Activated CD4-positive, alpha-beta memory T cell treated with anti-CD3 and anti-CD28 coated beads for 36 hours (primary cell): ENCODE data around the gene MRPS9. TPM values are rescaled to one million over a fixed set of nuclear protein-coding genes. Genes with fewer than 3 reads are reported as not detected.

Experiments used
- CTCF ChIA-PET: fragments of 350-600 bp; sonication (Branson Sonifier 250); formaldehyde crosslinking; loops from one replicate; lab custom pipeline; 2021; ENCODE audit warnings: antibody characterized with exemption, inconsistent platforms; lab: Charles Lee
- POLR2A ChIA-PET: fragments of 350-600 bp; sonication (Branson Sonifier 250); formaldehyde crosslinking; loops from one replicate; lab custom pipeline; 2021; ENCODE audit warnings: antibody characterized with exemption; lab: Charles Lee
- DNase-seq: peaks from one replicate; pipeline ENCODE4 v3.0.0-alpha.2; 2020
- H3K27ac Mint-ChIP-seq: one replicate; pipeline ENCODE4 v1.8.0; 2021; ENCODE audit warnings: mixed read lengths
- H3K27me3 Mint-ChIP-seq: one replicate; pipeline ENCODE4 v1.8.0; 2021; ENCODE audit warnings: mixed read lengths
- H3K36me3 Mint-ChIP-seq: one replicate; pipeline ENCODE4 v1.8.0; 2021; ENCODE audit warnings: mixed read lengths
- H3K4me1 Mint-ChIP-seq: one replicate; pipeline ENCODE4 v1.8.0; 2021; ENCODE audit warnings: low read depth, mixed read lengths
- H3K4me3 Mint-ChIP-seq: one replicate; pipeline ENCODE4 v1.8.0; 2021; ENCODE audit warnings: mild to moderate bottlenecking, mixed read lengths
- H3K9me3 Mint-ChIP-seq: one replicate; pipeline ENCODE4 v1.8.0; 2021; ENCODE audit warnings: mixed read lengths
- intact Hi-C: fragments of 100-400 bp; cut with micrococcal nuclease; formaldehyde crosslinking; loops from one replicate; pipeline ENCODE4 v1.15.1; 2023
- total RNA-seq, 2 experiments: library from RNA; stranded (reverse); gene quantifications; one replicate each; pipeline ENCODE4 v1.2.3, GENCODE V29; 2021

Gene MRPS9
- total RNA-seq: 10 to 100 TPM; 38.2 to 39.3 TPM

DNA sequence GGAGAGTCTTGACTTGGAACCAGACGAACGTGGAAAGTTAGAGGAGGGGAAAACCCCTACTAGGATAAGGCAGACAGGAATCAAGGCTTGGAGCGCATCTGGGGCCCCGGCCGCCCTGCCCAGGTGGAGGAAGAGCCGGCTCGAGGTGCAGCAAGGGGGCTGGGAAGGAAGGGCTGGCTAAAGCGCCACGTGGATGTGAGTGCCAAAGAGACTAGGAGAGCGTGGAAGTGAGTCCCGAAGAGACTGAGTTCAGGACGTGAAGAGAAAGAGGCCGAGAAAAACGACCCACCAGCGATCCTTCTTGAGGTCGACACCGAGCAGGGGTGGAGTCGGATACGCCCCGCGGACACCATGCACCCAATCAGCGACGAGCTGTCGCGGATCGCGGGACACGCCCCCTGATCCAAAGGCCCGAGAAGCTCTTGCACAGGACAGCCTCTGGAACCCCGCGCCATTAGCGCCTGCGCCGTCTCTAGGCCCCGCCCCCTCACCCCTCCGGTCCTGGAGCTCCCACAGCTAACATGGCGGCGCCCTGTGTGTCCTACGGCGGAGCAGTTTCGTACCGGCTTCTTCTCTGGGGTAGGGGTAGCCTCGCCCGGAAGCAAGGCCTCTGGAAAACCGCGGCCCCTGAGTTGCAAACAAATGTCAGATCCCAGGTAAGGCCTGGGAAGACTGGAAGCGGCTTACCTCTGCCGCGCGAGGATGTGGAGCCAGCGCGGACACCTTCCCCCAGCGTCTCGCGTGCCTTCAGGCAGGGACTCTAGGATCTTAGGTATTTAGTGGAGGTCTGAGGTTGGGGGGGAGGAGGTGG lies at the start of gene MRPS9:
TSS of gene MRPS9 (plus strand) at position 498 of the 811 bp plus-strand sequence. CDS start at position 522, 24 bp downstream.
- peak; percentile 99 for DNase-seq
- peaks cover 33% of the 10 kb centered on the region for H3K4me1 Mint-ChIP-seq
- no peaks in the 10 kb centered on the region for H3K9me3 Mint-ChIP-seq
- intact Hi-C loops: loop anchor here (2.0 to 10.0 kb wide), 3 partner anchors 21 to 297 kb away; partner anchors contain the start of gene C2orf49
- ChIA-PET POLR2A (no interaction called here), CTCF (interaction anchor here (0.7 to 1.5 kb wide), 5 partner anchors 15 to 200 kb away, joined by 3 to 7 read pairs (median 5); no protein-coding TSS in a partner anchor)
- H3K27me3 Mint-ChIP-seq: no peaks in the 10 kb centered on the region
- H3K4me3 Mint-ChIP-seq: peak within 1 kb of the TSS; percentile 94
- H3K36me3 Mint-ChIP-seq: no peaks in the 10 kb centered on the region
- H3K27ac Mint-ChIP-seq: peak within 1 kb of the TSS; percentile 82

GRCh38 chr2:105005181-105005951 lies 32.5 kb upstream of the MRPS9 start:
- no peak for DNase-seq
- intact Hi-C loops: no loop called here

DNA sequence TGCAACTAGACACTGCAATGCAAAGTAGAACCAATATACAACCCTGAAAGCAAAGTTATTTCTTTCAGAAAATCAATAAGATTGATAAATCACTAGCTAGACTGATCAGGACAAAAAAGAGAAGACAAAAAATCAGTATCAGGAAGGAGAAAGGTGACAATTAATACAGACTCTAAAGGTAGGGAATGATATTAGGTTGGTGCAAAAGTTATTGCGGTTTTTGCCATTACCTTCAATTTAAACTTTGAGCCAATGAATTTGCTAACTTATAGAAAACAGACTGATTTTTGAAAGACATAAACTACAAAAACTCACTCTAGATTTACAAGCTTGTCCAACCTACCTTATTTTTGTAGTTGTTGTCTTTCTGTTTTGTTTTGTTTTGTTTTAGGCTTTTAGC lies 30.5 kb upstream of the MRPS9 start:
- no peak for DNase-seq
- ChIA-PET POLR2A (no interaction called here), CTCF (no interaction called here)
- H3K4me1 Mint-ChIP-seq: no peaks in the 10 kb centered on the region
- H3K4me3 Mint-ChIP-seq: no peak overlapping the region
- no peak overlapping the region for H3K27ac Mint-ChIP-seq
- H3K36me3 Mint-ChIP-seq: no peaks in the 10 kb centered on the region
- intact Hi-C loops: no loop called here
- H3K9me3 Mint-ChIP-seq: peaks cover 12% of the 10 kb centered on the region
- peaks cover 4% of the 10 kb centered on the region for H3K27me3 Mint-ChIP-seq

More at GRCh38 chr2:105005181-105005951, 32.5 kb upstream of the MRPS9 start:
- Mint-ChIP-seq H3K4me3 (no peak overlapping the region), H3K4me1 (no peaks in the 10 kb centered on the region), H3K9me3 (peaks cover 12% of the 10 kb centered on the region), H3K27me3 (peaks cover 4% of the 10 kb centered on the region), H3K27ac (no peak overlapping the region), H3K36me3 (no peaks in the 10 kb centered on the region)
- POLR2A ChIA-PET: no interaction called here
- CTCF ChIA-PET: no interaction called here

DNA sequence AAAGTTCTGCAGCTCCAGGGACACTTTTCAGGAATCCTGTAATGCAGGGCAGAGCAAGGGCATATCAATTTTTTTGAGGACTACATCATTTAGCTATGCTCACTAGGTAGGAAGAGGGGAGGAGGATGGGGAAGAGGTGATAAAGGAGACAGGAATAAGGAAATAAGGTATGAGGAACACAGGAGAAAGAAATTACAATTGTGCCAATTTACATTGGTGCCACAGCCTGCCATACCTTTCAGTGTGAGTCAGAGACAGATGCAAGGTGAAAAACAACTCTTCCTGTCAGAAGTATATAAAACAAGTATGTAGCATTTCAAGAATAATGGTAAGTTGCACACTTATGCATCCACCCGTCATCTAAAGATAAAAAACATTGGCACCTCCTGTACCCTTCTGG lies 5.4 kb upstream of the MRPS9 start:
- H3K27me3 Mint-ChIP-seq: no peaks in the 10 kb centered on the region
- H3K4me3 Mint-ChIP-seq: no peak overlapping the region
- H3K4me1 Mint-ChIP-seq: peaks cover 10% of the 10 kb centered on the region
- H3K27ac Mint-ChIP-seq: no peak overlapping the region
- no peaks in the 10 kb centered on the region for H3K9me3 Mint-ChIP-seq
- CTCF ChIA-PET: no interaction called here
- no peak for DNase-seq
- POLR2A ChIA-PET: no interaction called here
- intact Hi-C loops: loop anchor here (10.0 kb wide), 1 partner anchor 302 kb away; the partner anchor contains the start of gene C2orf49
- no peaks in the 10 kb centered on the region for H3K36me3 Mint-ChIP-seq

DNA sequence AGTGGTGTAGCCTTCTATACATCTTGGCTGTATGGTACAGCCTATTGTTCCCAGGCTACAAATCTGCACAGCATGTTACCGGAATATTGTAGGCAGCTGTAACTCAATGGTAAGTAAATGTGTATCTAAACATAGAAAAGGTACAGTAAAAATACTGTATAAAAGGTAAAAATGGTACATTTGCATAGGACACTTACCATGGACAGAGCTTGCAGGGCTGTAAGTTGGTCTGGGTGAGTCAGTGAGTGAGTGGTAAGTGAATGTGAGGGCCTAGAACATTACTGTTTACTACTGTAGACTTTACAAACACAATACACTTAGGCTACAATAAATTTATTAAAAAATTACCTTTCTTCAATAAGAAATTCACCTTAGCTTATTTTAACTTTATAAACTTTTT lies 3.7 kb upstream of the MRPS9 start:
- Mint-ChIP-seq H3K9me3 (no peaks in the 10 kb centered on the region), H3K27ac (no peak overlapping the region), H3K4me3 (no peak overlapping the region), H3K36me3 (no peaks in the 10 kb centered on the region), H3K27me3 (no peaks in the 10 kb centered on the region), H3K4me1 (peaks cover 16% of the 10 kb centered on the region)
- CTCF ChIA-PET: interaction anchor here (0.6 to 1.4 kb wide), 2 partner anchors 8 to 82 kb away, joined by 3 read pairs; no protein-coding TSS in a partner anchor
- no peak for DNase-seq
- intact Hi-C loops: loop anchor here (10.0 kb wide), 1 partner anchor 301 kb away; the partner anchor contains the start of gene C2orf49
- POLR2A ChIA-PET: no interaction called here

DNA sequence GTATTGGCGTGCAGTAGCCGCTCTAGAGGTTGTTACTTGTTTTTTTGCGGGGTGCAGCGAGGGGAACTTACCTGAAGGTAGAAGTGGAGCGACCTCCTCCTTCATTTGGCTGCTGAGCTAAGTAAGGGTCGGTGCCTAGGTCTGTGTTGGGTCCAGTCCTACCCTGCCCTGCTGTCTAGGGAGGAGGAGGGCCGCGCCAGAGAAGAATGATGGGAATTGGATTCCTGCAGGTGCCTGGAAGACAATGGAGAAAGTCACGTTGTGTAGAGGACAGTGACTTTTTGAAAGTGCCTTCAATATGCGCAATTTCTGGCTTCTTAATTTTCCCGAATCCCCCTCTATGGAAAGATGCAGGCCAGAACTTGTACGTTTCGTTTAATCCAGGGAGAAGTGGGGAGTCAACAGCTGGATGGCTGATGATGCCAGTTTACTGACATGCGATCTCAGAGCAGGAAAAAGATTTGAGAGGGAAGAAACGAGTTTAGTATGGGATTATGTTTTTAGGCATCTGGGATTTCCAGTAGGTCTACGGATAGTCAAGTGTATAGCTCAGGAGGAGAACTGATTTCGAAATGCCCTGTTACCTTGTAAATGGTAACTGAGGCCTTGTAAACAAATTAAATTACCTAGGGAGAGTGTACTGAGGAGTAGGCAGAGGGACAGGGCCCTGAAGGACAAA lies 653 bp downstream of the MRPS9 start:
- H3K4me3 Mint-ChIP-seq: peak overlapping the region; percentile 94
- no peaks in the 10 kb centered on the region for H3K9me3 Mint-ChIP-seq
- ChIA-PET POLR2A (no interaction called here), CTCF (interaction anchor here (0.7 to 1.5 kb wide), 5 partner anchors 16 to 199 kb away, joined by 3 to 7 read pairs (median 5); no protein-coding TSS in a partner anchor)
- intact Hi-C loops: loop anchor here (2.0 to 10.0 kb wide), 3 partner anchors 20 to 296 kb away; partner anchors contain the start of gene C2orf49
- H3K27ac Mint-ChIP-seq: peak overlapping the region; percentile 75
- no peak for DNase-seq
- peaks cover 33% of the 10 kb centered on the region for H3K4me1 Mint-ChIP-seq
- no peaks in the 10 kb centered on the region for H3K27me3 Mint-ChIP-seq
- no peaks in the 10 kb centered on the region for H3K36me3 Mint-ChIP-seq

- Mint-ChIP-seq H3K36me3 (no peaks in the 10 kb centered on the region), H3K9me3 (no peaks in the 10 kb centered on the region), H3K4me3 (no peak overlapping the region), H3K4me1 (peaks cover 33% of the 10 kb centered on the region), H3K27me3 (no peaks in the 10 kb centered on the region), H3K27ac (no peak overlapping the region)
- no peak for DNase-seq
- intact Hi-C loops: loop anchor here (2.0 to 10.0 kb wide), 3 partner anchors 19 to 295 kb away; partner anchors contain the start of gene C2orf49
- POLR2A ChIA-PET: no interaction called here
- CTCF ChIA-PET: no interaction called here
Measured at GRCh38 chr2:105039559-105039958, 1.7 kb downstream of the MRPS9 start.

DNA sequence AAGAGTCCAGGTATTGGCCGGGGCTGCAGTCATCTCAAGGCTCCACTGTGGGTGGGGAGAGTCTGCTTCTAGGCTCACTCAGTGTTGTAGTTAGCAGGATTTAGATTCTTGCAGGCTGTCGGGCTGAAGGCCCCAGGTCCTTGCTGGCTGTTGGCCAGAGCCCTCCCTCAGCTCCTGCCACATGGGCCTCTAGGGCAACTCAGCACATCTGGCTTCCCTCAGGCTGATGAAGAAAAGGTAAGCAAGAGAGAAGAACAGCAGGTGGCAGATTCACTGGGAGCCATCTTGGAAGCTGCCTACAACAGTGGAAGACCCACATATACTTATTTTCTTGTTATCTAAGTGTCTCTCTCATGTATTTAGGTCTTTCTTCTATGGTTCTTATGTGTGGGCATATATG lies 4.3 kb downstream of the MRPS9 start:
- ChIA-PET POLR2A (no interaction called here), CTCF (interaction anchor here (2.2 kb wide), 1 partner anchor 73 kb away, joined by 6 read pairs; no protein-coding TSS in a partner anchor)
- intact Hi-C loops: no loop called here
- Mint-ChIP-seq H3K36me3 (peaks cover 6% of the 10 kb centered on the region), H3K27ac (no peak overlapping the region), H3K4me3 (no peak overlapping the region), H3K4me1 (peaks cover 25% of the 10 kb centered on the region), H3K9me3 (no peaks in the 10 kb centered on the region), H3K27me3 (no peaks in the 10 kb centered on the region)
- DNase-seq: no peak

- DNase-seq: no peak
- Mint-ChIP-seq H3K4me1 (peaks cover 13% of the 10 kb centered on the region), H3K27ac (no peak overlapping the region), H3K4me3 (no peak overlapping the region), H3K27me3 (no peaks in the 10 kb centered on the region), H3K9me3 (peaks cover 6% of the 10 kb centered on the region), H3K36me3 (peaks cover 35% of the 10 kb centered on the region)
- ChIA-PET POLR2A (interaction anchor here (0.6 kb wide), 1 partner anchor 277 kb away, joined by 3 read pairs; no protein-coding TSS in a partner anchor), CTCF (no interaction called here)
- intact Hi-C loops: no loop called here
Measured at GRCh38 chr2:105052773-105053172, 14.9 kb downstream of the MRPS9 start.

- POLR2A ChIA-PET: no interaction called here
Measured at GRCh38 chr2:105055613-105056012, 17.7 kb downstream of the MRPS9 start.

GRCh38 chr2:105056245-105056644 lies 18.4 kb downstream of the MRPS9 start:
- H3K4me3 Mint-ChIP-seq: no peak overlapping the region
- CTCF ChIA-PET: interaction anchor here (0.9 kb wide), 1 partner anchor 181 kb away, joined by 3 read pairs; no protein-coding TSS in a partner anchor
- no peak overlapping the region for H3K27ac Mint-ChIP-seq
- peaks cover 6% of the 10 kb centered on the region for H3K9me3 Mint-ChIP-seq
- intact Hi-C loops: no loop called here
- peaks cover 20% of the 10 kb centered on the region for H3K36me3 Mint-ChIP-seq
- no peaks in the 10 kb centered on the region for H3K27me3 Mint-ChIP-seq
- POLR2A ChIA-PET: no interaction called here
- no peak for DNase-seq
- peaks cover 12% of the 10 kb centered on the region for H3K4me1 Mint-ChIP-seq

More at GRCh38 chr2:105055613-105056012, 17.7 kb downstream of the MRPS9 start:
- Mint-ChIP-seq H3K36me3 (peaks cover 27% of the 10 kb centered on the region), H3K9me3 (peaks cover 6% of the 10 kb centered on the region), H3K4me1 (peaks cover 13% of the 10 kb centered on the region), H3K27me3 (no peaks in the 10 kb centered on the region), H3K4me3 (no peak overlapping the region), H3K27ac (no peak overlapping the region)
- intact Hi-C loops: no loop called here
- no peak for DNase-seq
- CTCF ChIA-PET: no interaction called here
